ENCODE data around the gene CBX5.

The CBX5 gene

GRCh38 chr12:54294953-54295566 lies 15.1 kb upstream of the CBX5 start:
- no peaks in the 10 kb centered on the region for H3K36me3 ChIP-seq
- no peaks in the 10 kb centered on the region for H3K27me3 ChIP-seq (ENCODE audit: insufficient read depth, low read depth, severe bottlenecking)
- TF ChIP-seq CTCF (IDR thresholded peaks at IDR 0.05; ENCODE audit: low read depth, low read length), result no peak
- H3K4me3 ChIP-seq (ENCODE audit: low read depth, low read length), result no peak overlapping the region
- no peak for DNase-seq
- no peaks in the 10 kb centered on the region for H3K9me3 ChIP-seq (ENCODE audit: severe bottlenecking)
- H3K27ac ChIP-seq, result no peak overlapping the region

GRCh38 chr12:54294152-54294952 lies 14.4 kb upstream of the CBX5 start:
- no peaks in the 10 kb centered on the region for H3K36me3 ChIP-seq
- no peaks in the 10 kb centered on the region for H3K27me3 ChIP-seq (ENCODE audit: insufficient read depth, low read depth, severe bottlenecking)
- DNase-seq, result peak; percentile 65
- H3K4me3 ChIP-seq (ENCODE audit: low read depth, low read length), result no peak overlapping the region
- no peaks in the 10 kb centered on the region for H3K9me3 ChIP-seq (ENCODE audit: severe bottlenecking)
- H3K27ac ChIP-seq, result no peak overlapping the region
- TF ChIP-seq CTCF (IDR thresholded peaks at IDR 0.05; ENCODE audit: low read depth, low read length), result peak; percentile 85

GRCh38 chr12:54292931-54293241 lies 13.0 kb upstream of the CBX5 start:
- H3K4me3 ChIP-seq (ENCODE audit: low read depth, low read length), result no peak overlapping the region
- no peak overlapping the region for H3K27ac ChIP-seq
- no peaks in the 10 kb centered on the region for H3K9me3 ChIP-seq (ENCODE audit: severe bottlenecking)
- no peak for TF ChIP-seq CTCF (IDR thresholded peaks at IDR 0.05; ENCODE audit: low read depth, low read length)
- H3K36me3 ChIP-seq, result peaks cover 8% of the 10 kb centered on the region
- no peaks in the 10 kb centered on the region for H3K27me3 ChIP-seq (ENCODE audit: insufficient read depth, low read depth, severe bottlenecking)
- DNase-seq, result no peak

- no peak for TF ChIP-seq CTCF (IDR thresholded peaks at IDR 0.05; ENCODE audit: low read depth, low read length)
- H3K27me3 ChIP-seq (ENCODE audit: insufficient read depth, low read depth, severe bottlenecking), result no peaks in the 10 kb centered on the region
- peaks cover 14% of the 10 kb centered on the region for H3K36me3 ChIP-seq
- DNase-seq, result no peak
- H3K27ac ChIP-seq, result no peak overlapping the region
- H3K9me3 ChIP-seq (ENCODE audit: severe bottlenecking), result no peaks in the 10 kb centered on the region
- no peak overlapping the region for H3K4me3 ChIP-seq (ENCODE audit: low read depth, low read length)
Observed at GRCh38 chr12:54292083-54292930, 12.4 kb upstream of the CBX5 start.

GRCh38 chr12:54287261-54288157 lies 7.6 kb upstream of the CBX5 start:
- DNase-seq, result no peak
- no peak overlapping the region for H3K4me3 ChIP-seq (ENCODE audit: low read depth, low read length)
- peak overlapping the region; percentile 45 for H3K27ac ChIP-seq
- H3K9me3 ChIP-seq (ENCODE audit: severe bottlenecking), result no peaks in the 10 kb centered on the region
- no peaks in the 10 kb centered on the region for H3K27me3 ChIP-seq (ENCODE audit: insufficient read depth, low read depth, severe bottlenecking)
- H3K36me3 ChIP-seq, result peaks cover 57% of the 10 kb centered on the region
- TF ChIP-seq CTCF (IDR thresholded peaks at IDR 0.05; ENCODE audit: low read depth, low read length), result no peak
